GM18526 (cell line): ENCODE results near the gene ARHGEF26.

Experiments used
- POLR2A ChIP-seq: IDR thresholded peaks from 3 replicates; pipeline ENCODE4 v1.6.1; 2011; ENCODE audit not compliant: insufficient read length; ENCODE audit errors: extremely low read depth

ARHGEF26 gene

GRCh38 chr3:154105218-154105975 is 15.8 kb upstream of the ARHGEF26 start:
- no peak for TF ChIP-seq POLR2A

GRCh38 chr3:154111365-154111935 is 9.7 kb upstream of the ARHGEF26 start:
- TF ChIP-seq POLR2A: no peak

- TF ChIP-seq POLR2A: no peak
Measured at GRCh38 chr3:154112146-154112852, 8.9 kb upstream of the ARHGEF26 start.

- no peak for TF ChIP-seq POLR2A
Measured at GRCh38 chr3:154113609-154114008, 7.6 kb upstream of the ARHGEF26 start.

- TF ChIP-seq POLR2A: no peak
Measured at GRCh38 chr3:154115332-154115731, 5.9 kb upstream of the ARHGEF26 start.

- no peak for TF ChIP-seq POLR2A
Measured at GRCh38 chr3:154119951-154120350, 1.2 kb upstream of the ARHGEF26 start.

GRCh38 chr3:154121701-154122551 is 736 bp downstream of the ARHGEF26 start:
- no peak for TF ChIP-seq POLR2A

GRCh38 chr3:154122552-154122911 is 1.3 kb downstream of the ARHGEF26 start:
- no peak for TF ChIP-seq POLR2A

- no peak for TF ChIP-seq POLR2A
Measured at GRCh38 chr3:154122912-154123559, 1.8 kb downstream of the ARHGEF26 start.

GRCh38 chr3:154123906-154124305 is 2.7 kb downstream of the ARHGEF26 start:
- TF ChIP-seq POLR2A: no peak

- TF ChIP-seq POLR2A: no peak
Measured at GRCh38 chr3:154125378-154126030, 4.3 kb downstream of the ARHGEF26 start.

GRCh38 chr3:154126651-154127050 is 5.5 kb downstream of the ARHGEF26 start:
- TF ChIP-seq POLR2A: no peak

- no peak for TF ChIP-seq POLR2A
Measured at GRCh38 chr3:154129625-154130024, 8.4 kb downstream of the ARHGEF26 start.

GRCh38 chr3:154130540-154130939 is 9.3 kb downstream of the ARHGEF26 start:
- TF ChIP-seq POLR2A: no peak
